HG03135 (cell line): ENCODE data around the gene KEAP1.
"Not testable (repeated sequence)": the region's sequence is repeated elsewhere in the genome, so short reads cannot be mapped to it uniquely, and the experiment has no call there.

ENCODE experiments used
- ATAC-seq: cut with Tn5 transposase; IDR thresholded peaks from one replicate; pipeline ENCODE4 v1.9.1; 2021; ENCODE audit warnings: mild to moderate bottlenecking, moderate library complexity; ENCODE audit not compliant: unreplicated experiment

The KEAP1 gene

GRCh38 chr19:10503002-10503789 lies at the start of gene KEAP1:
Gene KEAP1, minus strand, starts transcription at chr19:10503356. Its CDS starts 3,323 bp downstream, at chr19:10500033.
- peak; percentile 8 for ATAC-seq

- ATAC-seq, result no peak
Measured at GRCh38 chr19:10552510-10553053, 49.4 kb upstream of the KEAP1 start.

DNA sequence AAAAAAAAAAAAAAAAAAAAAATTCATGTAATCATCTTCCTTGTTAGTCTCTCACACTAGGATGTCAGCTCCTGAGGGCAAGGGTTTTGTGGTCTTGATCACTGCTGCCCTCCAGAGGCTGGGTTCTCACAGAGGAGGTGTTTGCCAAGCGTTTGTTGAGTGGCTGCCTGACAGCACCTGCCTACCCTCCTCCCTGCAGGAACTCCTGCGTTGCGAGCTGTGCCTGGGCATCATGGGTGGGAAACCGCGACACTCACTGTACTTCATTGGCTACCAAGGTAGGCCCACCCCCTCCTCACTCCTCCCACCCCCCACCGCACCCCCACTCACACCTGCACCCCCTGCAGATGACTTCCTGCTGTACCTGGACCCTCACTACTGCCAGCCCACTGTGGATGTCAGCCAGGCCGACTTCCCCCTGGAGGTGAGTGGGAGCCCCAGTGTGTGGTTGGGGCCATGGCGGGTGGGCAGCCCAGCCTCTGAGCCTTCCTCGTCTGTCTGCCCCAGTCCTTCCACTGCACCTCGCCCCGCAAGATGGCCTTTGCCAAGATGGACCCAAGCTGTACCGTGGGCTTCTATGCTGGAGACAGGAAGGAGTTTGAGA lies 48.6 kb upstream of the KEAP1 start:
- no peak for ATAC-seq

- ATAC-seq, result not testable (repeated sequence)
Measured at GRCh38 chr19:10551006-10551405, 47.9 kb upstream of the KEAP1 start.

GRCh38 chr19:10550336-10550735 lies 47.2 kb upstream of the KEAP1 start:
- no peak for ATAC-seq

GRCh38 chr19:10549733-10550132 lies 46.6 kb upstream of the KEAP1 start:
- ATAC-seq, result no peak

DNA sequence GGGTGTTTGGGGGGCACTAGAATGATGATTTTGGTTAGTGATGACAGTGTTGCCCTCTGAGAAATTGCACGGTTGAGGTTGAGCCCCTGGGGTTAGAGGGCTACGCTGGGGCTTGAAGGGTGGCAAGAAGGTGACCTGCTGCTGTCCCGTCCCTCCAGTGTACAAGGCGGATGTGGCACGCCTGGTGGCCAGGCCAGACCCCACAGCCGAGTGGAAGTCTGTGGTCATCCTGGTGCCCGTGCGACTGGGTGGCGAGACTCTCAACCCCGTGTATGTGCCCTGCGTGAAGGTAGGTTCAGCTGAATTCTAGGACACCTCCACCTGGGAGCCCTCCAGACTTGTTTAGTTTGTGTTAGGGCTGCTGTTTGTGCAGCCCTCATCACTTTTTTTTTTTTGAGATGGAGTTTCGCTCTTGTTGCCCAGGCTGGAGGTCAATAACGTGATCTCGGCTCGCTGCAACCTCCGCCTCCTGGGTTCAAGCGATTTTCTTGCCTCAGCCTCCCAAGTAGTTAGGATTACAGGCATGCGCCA lies 45.7 kb upstream of the KEAP1 start:
- ATAC-seq, result no peak

DNA sequence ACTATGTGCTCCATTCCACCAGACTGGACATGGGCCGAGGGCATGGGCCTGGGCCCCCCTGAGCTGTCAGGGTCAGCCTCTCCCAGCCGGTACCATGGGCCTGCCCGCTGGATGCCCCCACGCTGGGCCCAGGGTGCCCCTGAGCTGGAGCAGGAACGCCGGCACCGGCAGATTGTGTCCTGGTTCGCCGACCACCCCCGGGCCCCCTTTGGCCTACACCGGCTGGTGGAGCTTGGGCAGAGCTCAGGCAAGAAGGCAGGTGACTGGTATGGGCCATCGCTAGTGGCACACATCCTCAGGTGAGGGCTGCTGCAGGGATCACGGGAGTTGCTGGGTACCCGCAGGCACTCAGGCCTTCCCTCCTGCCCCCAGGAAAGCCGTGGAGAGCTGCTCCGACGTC lies 43.7 kb upstream of the KEAP1 start:
- no peak for ATAC-seq

DNA sequence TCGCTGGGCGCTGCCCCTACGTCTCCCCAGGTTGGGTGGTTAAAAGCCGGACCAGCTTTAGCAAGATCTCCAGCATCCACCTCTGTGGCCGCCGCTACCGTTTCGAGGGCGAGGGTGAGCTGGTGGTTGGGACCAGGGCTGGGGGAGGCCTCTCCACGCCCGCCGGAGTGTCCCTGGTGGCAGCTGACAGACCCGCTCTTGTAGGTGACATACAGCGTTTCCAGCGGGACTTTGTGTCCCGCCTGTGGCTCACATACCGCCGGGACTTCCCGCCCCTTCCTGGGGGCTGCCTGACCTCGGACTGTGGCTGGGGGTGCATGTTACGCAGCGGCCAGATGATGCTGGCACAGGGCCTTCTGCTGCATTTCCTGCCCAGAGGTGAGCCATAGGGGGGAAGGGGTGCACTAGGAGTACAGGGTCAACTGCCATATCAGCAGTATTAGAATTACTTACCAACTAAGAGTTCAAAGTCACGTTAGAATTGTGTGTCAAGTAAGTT lies 41.6 kb upstream of the KEAP1 start:
- ATAC-seq, result no peak

GRCh38 chr19:10544242-10544752 lies 41.1 kb upstream of the KEAP1 start:
- no peak for ATAC-seq

DNA sequence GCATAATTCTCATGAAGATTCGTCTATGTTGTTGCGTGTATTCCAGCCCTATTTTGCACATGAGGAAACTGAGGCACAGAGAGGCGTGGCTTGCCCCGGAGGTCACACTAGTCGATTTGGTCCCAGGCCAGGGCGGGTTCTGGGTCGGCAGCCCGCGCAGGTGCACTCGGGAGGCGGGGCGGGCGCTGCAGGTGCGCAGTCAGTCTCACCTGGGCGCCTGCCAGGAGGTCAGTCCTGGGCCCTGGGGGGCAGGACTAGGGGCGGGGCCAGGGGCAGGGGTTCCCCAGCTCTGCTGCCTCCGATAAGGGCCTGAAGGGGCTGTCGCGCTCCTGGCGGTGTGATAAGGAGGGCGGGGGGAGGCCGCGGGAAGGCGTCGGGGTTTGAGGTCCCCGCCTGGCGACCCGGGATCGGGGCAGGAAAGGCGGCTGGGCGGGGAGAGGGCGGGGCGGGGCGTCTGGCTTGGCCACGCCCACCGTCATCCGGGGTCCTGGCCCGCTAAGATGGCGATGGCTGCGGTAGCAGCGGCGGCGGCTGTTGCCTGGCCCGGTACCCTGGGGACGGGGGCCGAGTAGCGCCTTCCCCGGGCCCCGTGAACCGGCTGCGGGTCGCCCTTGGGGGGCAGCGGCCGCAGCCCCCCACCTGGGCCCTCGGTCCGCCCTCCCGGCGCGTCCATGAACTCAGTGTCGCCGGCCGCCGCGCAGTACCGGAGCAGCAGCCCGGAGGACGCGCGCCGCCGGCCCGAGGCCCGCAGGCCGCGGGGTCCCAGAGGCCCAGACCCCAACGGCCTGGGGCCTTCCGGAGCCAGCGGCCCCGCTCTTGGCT lies 40.5 kb upstream of the KEAP1 start, which contains the start of gene ATG4D:
Gene ATG4D, plus strand, starts transcription at position 485 of the 822 bp plus-strand sequence. Its CDS starts 187 bp downstream, at position 672.
- ATAC-seq, result peak; percentile 63

GRCh38 chr19:10543059-10543419 lies 39.9 kb upstream of the KEAP1 start:
- ATAC-seq, result no peak

- ATAC-seq, result not testable (repeated sequence)
Measured at GRCh38 chr19:10539016-10539415, 35.9 kb upstream of the KEAP1 start.

DNA sequence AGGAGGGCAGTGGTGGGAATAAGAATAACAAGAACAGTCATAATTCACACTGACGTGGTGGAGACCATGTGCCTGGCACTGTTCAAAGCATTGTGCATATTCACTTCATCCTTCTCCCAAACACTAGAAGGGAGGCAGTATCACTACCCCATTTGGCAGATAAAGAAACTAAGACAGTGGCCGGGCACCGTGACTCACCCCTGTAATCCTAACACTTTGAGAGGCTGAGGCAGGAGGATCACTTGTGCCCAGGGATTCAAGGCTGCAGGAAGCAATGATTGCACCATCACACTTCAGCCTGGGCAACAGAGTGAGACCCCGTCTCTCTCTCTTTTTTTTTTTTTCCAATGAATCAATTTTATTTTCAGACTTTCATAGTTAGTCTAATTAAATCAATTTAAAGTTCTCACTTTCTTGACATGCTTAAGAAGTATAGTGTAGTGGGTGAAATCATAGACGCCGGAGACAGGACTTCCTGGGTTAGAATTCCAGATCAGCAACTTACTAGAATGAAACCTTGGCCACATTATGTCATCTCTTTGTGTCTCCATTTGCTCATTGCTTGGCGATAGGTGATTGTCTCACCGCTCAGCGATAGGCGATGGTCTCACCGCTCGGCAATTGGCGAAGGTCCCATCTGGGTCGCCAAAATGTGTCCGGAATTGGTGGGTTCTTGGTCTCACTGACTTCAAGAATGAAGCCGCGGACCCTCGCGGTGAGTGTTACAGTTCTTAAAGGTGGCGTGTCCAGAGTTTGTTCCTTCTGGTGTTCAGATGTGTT lies 35.2 kb upstream of the KEAP1 start:
- ATAC-seq, result no peak

GRCh38 chr19:10537668-10538067 lies 34.5 kb upstream of the KEAP1 start:
- no peak for ATAC-seq

DNA sequence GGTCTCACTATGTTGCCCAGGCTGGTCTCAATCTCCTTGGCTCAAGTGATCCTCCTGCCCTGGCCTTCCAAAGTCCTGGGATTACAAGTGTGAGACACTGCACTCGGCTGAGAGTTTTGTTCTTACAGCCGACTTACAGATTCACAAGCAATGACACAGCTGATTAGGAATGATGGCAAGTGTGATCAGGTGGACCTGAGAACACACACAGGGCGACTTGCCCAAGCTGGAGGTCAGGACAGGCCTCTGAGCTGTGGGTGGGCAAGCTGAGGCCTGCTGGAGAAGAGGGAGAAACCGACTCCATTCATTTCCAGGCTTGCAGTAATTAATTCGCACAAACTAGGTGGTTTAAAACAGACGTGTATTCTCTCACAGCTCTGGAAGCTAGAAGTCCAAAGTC lies 32.5 kb upstream of the KEAP1 start:
- ATAC-seq, result no peak

- ATAC-seq, result no peak
Measured at GRCh38 chr19:10533646-10534386, 30.7 kb upstream of the KEAP1 start.

DNA sequence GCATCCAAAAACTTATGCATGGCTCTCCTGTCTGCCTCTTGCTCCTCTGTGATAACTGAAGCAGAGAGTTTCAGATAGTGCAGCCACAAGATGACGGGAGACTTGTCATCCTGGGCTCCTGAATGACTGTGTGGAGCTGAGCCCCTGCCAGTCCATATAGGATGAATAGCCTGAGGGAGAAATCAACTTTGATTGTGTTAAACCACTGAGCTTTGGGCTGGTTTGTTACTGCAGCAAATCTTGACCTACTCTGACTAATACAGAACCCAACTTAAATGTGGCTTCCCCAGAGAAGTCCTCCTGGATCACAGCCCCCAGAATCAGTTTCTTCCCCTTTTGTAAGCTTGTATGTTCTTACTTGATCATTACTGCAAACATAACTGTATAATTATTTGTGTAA lies 29.3 kb upstream of the KEAP1 start:
- no peak for ATAC-seq

DNA sequence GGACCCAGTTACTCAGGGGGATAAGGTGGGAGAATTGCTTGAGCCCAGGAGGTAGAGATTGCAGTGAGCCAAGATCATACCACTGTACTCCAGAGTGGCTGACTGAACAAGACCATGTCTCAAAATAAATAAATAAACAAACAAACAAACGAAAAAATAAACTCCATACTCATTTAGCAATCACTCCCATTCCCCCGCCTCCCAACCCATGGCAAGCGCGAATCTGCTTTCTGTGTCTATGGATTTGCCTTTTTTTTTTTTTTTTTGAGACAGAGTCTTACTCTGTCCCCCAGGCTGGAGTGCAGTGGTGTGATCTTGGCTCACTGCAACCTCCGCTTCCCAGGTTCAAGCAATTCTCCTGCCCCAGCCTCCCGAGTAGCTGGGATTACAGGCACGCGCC lies 23.7 kb upstream of the KEAP1 start:
- ATAC-seq, result not testable (repeated sequence)
